SK-N-SH (cell line): Measurements from ENCODE around the gene ZNF75A.

Source experiments
- EP300 ChIP-seq, 2 experiments: IDR thresholded peaks; 2 replicates each; pipeline versions ENCODE4 v1.4.0 to v1.6.1; 2012; ENCODE audit warnings: borderline replicate concordance in 1 of 2, low read depth in 1 of 2, low read length in 1 of 2
- POLR2AphosphoS5 ChIP-seq: IDR thresholded peaks from 2 replicates; pipeline ENCODE4 v1.6.1; 2012; ENCODE audit warnings: low read depth, low read length
- RAD21 ChIP-seq: IDR thresholded peaks from 2 replicates; pipeline ENCODE4 v1.6.1; 2012; ENCODE audit warnings: mild to moderate bottlenecking, low read length
- YY1 ChIP-seq: IDR thresholded peaks from 2 replicates; pipeline ENCODE4 v1.4.0; 2012; ENCODE audit warnings: low read depth, mild to moderate bottlenecking
- TF ChIP-seq, protein P1 (sequence below): fragments of 200-600 bp; sonication (generic); IDR thresholded peaks from 2 replicates; pipeline ENCODE4 v1.6.1; 2017; ENCODE audit warnings: antibody characterized with exemption, mild to moderate bottlenecking, moderate library complexity

DNA sequence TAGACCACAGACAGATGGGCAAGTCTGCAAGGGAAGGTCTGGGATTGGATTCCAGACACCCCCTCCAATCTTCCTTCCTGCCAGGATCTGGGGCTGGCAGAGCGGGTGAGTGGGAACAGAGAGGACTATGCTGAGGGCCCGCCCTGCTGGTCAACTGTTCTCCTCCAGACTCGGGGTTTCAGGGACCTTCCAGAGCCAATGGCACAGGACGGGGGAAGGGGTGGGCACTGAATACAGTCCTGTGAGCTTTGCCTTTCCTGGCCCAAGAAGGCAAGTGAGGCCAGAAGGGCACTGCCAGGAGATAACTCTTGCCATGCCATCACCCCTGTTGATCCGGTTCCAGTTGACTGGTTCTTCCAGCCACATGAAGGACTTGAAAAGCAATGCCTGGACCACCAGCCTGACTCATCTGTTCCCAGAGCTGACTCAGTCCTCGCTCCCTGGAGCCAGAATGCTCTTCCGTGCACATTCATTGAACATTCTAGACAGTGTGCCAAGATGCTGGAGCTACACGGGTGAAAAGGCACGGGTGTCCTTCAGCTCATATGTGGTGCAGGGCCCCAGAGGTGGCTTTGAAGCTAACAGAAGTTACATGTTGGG, 48.3 kb upstream of the ZNF75A start:
- TF ChIP-seq POLR2AphosphoS5 (no peak), EP300 (IDR thresholded peaks at IDR 0.05; ENCODE audit: borderline replicate concordance in 1 of 2, low read depth in 1 of 2, low read length in 1 of 2) (no peak), RAD21 (no peak), YY1 (no peak)
- TF ChIP-seq, protein P1, sequence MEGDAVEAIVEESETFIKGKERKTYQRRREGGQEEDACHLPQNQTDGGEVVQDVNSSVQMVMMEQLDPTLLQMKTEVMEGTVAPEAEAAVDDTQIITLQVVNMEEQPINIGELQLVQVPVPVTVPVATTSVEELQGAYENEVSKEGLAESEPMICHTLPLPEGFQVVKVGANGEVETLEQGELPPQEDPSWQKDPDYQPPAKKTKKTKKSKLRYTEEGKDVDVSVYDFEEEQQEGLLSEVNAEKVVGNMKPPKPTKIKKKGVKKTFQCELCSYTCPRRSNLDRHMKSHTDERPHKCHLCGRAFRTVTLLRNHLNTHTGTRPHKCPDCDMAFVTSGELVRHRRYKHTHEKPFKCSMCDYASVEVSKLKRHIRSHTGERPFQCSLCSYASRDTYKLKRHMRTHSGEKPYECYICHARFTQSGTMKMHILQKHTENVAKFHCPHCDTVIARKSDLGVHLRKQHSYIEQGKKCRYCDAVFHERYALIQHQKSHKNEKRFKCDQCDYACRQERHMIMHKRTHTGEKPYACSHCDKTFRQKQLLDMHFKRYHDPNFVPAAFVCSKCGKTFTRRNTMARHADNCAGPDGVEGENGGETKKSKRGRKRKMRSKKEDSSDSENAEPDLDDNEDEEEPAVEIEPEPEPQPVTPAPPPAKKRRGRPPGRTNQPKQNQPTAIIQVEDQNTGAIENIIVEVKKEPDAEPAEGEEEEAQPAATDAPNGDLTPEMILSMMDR, result no peak
